NCI-H128 (cell line): Measurements from ENCODE around the gene ZNF837.
"Not testable (repeated sequence)": the region's sequence is repeated elsewhere in the genome, so short reads cannot be mapped to it uniquely, and the experiment has no call there.

Experiments
- DNase-seq: peaks from one replicate; lab custom pipeline; 2025; ENCODE audit not compliant: unreplicated experiment; lab: John Stamatoyannopoulos, UW

The ZNF837 gene

DNA sequence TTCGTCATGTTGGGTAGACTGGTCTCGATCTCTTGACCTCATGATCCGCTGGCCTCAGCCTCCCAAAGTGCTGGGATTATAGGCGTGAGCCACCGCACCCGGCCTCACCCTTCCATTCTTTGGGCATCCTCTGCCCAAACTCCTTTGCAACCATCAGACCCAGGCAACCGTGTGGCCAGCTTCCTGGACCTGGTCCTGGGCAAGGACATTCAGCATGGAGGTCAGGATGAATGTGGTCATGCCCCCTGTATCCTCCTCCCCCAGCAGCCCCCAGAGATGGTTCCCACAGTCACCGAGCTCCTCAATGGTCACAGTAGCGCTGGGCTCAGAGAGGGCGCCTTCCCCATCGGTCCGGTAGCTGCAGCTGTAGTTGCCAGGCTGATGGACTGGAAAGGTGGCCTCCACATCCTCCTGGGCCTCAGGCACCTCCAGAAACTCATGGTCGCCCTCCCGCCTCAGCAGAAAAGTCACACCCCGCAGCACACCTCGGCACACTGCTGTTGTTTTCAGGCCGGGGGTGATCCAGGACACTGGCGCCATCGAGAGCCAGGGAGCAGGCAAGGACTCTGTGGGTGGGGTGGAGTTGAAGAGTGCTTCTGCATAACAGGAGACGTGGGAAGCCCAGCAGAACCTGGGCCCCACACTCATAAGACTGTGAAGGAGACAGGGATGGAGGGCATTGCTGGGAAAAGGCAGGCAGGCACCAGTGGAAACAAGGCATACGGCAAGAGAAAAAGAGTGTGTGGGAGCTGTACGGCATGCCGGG lies 28.7 kb downstream of the ZNF837 start:
- DNase-seq, result no peak

DNA sequence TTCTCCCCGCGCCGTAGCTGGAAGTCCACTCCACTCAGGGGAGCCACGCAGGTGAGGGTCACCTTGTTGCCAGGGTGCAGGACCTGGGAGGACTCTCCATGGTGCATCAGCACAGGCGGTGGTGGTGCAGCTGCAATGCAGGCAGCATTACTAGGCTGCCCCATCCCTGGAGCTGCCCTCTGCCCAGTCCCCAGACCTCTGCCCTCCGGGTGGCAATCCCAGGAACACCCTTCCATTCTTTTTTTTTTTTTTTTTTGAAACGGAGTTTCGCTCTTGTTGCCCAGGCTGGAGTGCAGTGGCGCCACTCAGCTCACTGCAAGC lies 29.3 kb downstream of the ZNF837 start:
- DNase-seq, result no peak

DNA sequence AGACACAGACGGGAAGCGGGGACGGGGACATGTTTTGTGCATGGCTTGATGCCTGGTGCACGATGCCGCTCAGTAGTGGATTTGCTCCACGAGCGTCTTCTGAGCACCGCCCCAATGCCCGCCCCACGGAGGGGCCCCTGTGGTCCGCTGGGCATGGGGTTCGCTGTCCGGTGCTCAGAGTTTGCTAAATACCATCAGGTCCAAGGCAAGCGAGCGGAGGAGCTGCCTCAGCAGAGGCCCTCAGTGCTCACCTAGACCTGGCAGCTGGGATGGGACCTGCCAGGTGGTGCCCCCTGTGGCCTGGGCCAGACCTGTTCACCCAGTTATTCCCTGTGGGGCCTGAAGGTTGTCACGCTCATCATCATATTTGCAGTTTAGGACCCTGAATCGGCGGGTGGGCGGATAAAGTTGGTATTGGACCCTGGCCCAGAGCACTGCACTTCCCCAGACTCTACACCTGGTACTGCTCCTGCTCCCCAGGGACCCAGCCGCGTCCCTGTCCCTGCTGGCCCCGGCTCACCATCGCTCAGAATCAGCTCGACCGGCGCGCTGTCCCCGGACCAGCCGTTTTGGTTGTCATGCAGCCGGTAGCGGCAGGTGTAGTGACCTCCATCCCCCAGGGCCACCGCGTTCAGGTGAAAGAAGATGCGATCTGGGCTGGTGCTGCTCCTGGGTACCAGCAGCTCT lies 29.8 kb downstream of the ZNF837 start:
- DNase-seq, result no peak

DNA sequence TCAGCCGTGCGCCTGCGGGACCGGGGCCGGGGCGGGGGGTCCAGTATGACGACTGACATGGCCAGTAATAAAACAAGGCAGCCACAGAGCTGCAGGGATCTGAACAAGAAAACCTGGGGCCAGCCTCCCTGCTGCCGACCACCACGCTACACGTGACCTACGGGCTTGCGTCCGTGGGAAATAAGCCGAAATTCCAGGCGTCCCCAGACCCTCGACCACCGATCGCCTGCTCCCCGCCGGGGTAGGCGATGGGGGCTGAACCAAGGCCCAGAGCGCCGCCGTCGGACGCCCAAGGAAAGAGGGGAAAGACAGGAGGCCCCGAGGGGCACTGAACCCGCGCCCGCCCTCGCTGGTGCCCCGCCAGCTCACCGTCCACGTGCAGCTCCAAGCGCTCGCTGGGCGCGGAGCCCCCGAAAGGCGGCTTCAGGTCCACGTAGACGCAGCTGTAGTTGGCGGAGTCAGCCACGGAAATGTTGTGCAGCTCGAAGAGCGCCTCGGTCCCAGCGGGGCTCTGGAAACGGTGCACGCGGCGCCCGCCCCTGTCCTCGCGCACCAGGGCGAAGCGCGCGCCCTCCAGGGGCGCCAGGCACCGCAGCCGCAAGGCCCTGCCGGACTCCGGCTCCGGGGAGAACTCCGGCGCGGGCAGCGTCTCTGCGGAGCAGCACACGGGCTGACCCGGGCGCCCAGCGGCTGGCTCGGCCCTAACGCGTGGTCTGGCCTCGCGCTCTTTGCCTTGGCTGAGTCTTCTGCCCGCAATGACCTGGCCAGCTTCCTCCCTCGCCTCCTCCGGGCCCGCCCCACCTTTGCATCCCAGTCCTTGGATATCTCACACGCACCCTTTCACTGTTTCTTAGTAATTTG lies 30.6 kb downstream of the ZNF837 start:
- no peak for DNase-seq

DNA sequence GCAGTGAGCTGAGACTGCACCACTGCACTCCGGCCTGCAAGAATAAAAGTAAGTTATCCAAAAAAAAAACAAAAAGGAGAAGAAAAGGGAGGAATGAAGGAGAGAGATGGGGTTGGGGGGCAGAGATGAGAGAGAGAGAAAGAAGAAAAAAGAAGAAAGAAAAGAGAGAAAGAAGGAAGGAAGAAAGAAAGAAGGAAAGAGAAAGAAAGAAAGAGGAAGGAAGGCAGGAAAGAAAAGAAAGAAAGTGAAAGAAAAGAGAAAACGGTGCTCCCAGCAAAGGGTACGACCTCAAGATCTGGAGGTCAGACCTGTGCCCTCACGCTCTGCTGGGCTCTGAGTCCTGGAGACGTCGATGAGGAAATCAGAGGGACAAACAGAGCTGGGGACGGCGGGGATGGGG lies 31.2 kb downstream of the ZNF837 start:
- no peak for DNase-seq

DNA sequence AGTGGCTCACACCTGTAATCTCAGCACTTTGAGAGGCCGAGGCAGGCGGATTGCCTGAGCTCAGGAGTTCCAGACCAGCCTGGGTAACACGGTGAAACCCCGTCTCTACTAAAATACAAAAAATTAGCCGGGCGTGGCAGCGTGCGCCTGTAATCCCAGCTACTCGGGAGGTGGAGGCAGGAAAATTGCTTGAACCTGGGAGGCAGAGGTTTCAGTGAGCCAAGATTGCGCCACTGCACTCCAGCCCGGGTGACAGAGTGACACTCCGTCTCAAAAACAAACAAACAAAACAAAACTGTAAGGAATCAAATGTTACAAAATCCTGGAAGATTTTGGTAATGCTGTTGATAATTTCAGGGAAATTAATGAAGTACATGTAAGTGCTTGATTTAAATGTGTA lies 32.8 kb downstream of the ZNF837 start:
- not testable (repeated sequence) for DNase-seq

DNA sequence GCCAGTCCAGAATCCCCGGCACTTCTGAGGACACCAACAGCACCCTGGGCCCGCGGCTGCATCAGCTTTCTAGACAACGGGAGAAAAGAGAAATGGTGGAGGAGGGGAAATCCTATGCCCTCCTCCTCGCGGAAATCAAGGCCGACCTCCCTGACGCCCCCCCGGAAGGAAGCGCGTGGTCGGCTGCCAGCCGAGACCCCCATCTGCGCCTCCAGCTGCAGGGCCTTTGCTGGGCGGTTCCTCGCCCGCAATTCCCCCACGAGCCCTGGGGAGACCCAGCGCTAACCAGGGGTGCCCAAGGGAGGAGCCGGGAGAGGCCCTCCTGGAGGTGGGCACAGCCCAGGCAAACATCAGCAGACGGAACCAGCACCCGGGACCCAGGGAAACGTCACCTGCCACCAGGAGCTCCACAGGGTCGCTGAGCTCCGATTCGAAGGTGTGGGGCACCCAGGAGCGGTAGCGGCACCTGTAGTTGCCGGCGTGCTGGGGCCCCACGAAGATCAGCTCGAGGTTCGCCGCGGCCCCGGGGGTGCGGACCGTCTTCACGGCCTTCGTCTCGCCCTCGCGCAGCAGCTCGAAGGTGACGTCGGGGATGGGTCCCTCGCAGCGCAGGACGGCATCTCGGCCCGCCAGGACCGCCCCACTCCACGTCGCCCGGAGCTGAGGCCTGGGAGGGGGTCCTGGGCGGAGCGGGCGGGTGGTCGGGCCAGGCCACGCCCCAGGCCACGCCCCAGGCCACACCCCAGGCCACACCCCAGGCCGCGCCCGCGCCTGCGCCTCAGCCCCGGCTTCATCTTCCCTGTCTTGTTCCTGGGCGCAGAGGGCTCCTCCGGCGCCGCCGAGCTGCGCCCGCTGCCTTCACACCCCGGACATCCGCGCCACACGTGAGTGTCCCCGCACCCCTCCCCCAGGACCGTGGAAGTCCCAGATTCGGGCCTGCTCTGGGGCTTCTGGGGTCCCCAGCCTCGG lies 33.6 kb downstream of the ZNF837 start:
- DNase-seq, result peak; percentile 61

DNA sequence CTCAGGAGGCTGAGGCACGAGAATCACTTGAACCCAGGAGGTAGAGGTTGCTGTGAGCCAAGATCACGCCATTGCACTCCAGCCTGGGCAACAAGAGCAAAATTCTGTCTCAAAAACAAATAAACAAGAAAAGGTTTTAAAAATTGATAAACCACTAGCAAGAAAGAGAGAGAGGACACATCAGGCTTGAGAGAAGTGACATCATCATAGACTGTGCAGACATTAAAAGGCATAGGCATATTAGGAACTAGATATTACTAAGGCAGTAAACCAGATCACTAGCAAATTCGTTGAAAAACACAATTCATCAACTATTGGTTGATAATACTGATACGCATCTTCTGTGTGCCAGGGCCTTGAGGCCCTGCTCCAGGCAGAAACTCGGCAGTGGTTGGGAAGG lies 35.3 kb downstream of the ZNF837 start:
- no peak for DNase-seq

DNA sequence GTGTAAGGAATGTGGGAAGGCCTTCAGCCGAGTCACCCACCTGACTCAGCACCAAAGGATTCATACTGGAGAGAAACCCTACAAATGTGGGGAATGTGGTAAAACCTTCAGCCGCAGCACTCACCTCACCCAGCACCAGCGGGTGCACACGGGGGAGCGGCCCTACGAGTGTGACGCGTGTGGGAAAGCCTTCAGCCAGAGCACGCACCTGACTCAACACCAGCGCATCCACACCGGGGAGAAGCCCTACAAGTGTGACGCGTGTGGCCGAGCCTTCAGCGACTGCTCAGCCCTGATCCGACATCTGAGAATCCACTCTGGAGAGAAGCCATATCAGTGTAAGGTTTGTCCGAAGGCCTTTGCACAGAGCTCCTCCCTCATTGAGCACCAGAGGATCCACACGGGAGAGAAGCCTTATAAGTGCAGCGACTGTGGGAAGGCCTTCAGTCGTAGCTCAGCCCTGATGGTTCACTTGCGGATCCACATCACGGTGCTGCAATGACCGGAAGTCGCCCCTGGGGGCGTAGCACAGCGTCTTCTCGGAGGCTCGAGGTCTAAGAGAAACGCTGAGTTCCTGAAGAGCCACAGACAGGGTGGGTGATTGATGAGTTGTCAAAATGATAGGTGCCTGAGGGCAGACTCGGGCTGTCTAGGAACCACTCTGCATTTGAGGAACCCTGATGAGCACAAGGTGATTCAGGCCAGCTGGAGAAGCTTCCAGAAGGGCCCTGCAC lies 41.8 kb downstream of the ZNF837 start:
- DNase-seq, result no peak

DNA sequence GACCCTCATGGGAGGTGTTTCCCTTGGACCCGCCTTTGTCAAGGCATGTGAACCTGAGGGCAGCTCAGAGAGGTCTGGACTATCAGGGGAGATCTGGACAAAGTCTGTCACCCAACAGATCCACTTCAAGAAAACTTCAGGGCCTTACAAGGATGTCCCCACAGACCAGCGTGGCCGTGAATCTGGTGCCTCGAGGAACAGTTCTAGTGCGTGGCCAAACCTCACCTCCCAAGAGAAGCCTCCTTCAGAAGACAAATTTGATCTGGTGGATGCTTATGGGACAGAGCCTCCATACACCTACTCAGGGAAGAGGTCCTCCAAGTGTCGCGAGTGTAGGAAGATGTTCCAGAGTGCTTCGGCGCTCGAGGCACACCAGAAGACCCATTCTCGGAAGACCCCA lies 42.5 kb downstream of the ZNF837 start:
- no peak for DNase-seq

DNA sequence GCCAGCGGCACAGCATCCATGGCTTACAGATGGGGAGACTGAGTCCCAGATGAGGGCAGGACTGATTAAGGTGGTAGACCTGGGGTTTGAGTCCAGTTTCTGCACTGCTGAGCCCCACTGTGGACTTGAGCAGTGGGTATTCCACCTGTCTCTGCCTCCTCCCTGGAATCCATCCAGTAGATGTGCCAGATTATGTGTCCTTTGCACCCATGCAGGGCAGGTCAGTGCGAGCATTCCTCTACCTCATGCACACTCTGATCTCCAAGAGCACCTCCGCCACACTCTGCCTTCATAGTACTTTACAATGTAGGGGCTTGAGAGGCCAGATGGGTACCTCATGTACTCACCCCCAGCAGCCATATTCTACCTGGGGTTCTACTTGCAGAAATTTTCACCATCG lies 44.0 kb downstream of the ZNF837 start:
- no peak for DNase-seq

DNA sequence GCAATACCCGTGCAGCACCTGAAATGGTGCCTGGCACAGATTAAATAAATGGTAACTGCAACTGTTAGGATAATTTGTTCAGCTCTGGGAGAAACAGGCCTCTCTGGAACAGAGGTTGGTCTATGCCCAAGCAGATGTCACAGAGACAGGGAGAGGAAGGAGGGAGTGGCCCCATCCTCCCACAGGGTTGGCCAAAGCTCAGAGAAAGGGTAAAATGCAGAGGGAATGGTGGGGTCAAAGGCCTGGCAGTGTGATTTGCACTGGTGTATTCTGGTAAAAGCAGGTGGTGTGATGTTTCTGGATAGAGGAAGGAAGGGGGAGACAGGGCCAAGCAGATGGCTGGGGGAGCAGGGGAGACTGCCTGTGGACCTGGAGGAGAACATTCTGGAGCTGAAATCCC lies 44.6 kb downstream of the ZNF837 start:
- DNase-seq, result no peak

DNA sequence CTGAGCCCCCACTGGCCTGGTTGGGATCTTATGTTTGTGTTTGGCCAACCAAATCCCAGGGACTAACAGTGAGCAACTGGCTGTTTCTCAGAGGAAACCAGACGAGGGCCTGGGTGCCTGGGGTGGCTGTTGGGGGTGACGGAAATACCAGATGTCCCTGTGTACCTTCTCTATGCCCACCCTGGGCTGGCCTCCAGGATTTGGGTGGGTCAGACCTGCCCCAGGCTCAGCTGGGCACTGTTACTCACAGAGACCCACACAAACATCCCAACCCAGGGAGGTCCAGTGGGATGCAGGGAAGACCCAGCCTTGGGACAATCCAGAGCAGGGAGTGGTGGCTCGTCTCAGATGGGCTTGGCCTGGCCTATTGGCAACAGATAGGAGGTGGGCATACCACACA lies 45.2 kb downstream of the ZNF837 start:
- DNase-seq, result no peak

DNA sequence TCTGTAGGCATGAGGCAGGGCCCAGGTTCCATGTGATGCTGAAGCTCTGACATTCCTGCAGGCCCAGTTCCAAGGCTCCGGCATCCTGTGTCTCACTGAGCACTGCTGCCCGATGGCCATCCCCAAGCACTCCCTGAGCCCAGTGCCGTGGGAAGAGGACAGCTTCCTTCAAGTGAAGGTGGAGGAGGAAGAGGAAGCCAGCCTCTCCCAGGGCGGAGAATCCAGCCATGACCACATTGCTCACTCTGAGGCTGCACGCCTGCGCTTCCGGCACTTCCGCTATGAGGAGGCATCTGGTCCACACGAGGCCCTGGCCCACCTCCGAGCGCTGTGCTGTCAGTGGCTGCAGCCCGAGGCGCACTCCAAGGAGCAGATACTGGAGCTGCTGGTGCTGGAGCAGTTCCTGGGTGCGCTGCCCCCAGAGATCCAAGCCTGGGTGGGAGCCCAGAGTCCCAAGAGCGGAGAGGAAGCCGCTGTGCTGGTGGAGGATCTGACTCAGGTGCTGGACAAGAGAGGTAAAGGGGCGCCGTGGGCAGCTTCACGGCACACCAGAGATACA lies 46.1 kb downstream of the ZNF837 start:
- no peak for DNase-seq

DNA sequence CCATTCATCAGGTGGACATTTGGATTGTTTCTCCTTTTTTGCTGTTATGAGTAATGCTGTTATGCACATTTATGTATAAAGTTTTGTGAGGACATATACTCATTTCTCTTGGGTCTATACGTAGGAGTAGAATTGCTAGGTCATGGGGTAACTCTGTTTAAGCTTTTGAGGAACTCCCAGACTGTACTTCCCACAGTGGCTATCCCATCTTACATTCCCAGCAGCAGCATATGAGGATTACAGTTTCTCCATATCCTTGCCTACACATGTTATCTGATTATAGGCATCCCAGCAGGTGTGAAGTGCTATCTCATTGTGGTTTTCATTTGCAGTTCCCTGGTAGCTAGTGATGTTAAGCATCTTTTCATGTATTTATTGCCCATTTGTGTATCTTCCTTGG lies 48.1 kb downstream of the ZNF837 start:
- no peak for DNase-seq

DNA sequence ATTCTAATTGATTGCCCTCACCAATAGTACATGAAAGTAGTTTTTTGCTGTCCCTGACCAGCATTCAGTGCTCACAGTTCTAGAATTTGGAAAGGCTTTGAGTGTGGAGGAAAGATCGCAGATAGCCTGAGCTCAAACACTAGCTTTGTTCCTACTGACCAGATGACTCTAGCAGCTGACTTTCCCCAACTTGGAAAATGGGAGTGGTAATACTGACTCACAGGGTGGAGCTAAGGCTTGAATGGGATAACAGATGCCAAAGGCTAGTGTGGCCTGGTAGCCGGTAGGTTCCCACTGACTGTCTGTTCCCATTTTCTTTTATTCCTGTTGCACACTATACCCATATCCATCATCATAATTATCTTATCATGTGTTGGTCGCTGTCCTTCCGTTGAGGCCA lies 50.4 kb downstream of the ZNF837 start:
- DNase-seq, result no peak

DNA sequence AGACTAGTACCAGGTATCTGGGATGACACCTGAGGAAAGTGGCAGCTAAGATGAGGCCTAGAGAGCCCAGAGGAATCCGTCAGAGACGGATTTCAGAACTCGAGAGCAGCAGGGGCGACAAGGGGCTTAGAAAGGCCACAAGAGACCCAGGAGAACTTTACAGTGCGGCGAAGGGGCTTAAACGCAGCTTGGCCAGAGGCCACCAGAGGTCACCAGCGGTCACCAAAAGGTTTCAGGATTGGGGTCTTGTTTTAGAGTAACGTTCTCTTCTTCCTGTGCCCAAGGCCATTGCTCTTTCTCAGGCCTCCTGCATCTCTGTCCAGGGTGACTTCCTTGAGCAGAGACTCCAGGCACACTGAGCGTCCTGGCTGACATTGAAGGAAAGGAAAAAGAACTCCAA lies 51.8 kb downstream of the ZNF837 start:
- peak; percentile 7 for DNase-seq

DNA sequence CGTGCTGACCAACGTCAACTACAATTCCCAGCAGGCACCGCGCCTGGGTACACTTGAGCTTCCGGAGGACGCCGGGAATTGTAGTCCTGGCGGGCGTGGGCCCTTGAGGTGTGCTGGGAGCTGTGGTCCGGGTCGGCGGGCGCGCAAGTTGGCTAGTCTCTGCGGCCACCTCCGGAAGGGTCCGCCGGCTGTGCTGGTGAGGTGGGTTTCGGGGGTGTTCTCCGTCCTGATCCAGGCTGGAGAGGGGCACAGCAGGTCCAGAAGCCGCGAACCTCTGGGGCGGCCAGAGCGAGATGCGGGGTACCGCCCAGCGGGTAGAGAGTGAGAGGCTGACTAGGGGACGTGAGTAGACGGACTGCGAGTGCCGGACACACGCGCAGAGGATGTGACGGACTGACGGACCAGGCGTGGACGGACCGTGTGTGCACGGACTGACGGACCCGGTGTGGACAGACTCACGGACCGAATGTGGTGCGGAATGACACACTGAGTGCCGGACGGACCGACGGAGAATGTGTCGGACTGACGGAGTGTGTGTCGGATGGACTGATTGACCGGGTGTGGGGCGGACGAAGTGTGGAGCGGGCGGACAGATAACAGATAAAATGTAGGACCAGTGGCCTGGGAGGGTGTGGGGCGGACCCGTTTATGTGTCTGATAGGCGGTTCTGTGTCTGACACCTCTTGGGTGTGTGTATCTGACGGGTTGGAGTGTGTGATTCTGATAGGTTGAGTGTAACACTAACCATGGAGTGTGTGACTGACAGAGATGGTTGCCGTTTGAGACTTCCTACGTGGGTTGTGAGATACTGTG lies 53.7 kb downstream of the ZNF837 start, which contains the start of gene ZSCAN22:
TSS of gene ZSCAN22 (plus strand) at position 81 of the 813 bp plus-strand sequence. CDS start 7,809 bp downstream, outside the sequence.
- DNase-seq, result peak; percentile 95

DNA sequence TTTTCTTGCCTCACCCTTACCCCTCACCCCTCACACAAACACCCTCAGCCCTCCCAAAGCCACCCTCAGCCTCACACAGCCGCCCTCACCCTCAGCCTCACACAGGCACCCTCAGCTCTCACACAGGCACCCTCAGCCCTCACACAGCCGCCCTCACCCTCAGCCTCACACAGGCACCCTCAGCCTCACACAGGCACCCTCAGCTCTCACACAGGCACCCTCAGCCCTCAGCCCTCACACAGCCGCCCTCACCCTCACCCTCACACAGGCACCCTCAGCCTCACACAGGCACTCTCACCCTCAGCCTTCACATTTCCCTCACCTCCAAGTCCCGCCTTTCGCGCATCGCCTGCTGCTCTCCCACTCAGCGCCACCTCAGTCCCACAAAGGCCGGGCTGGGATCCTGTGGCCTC lies 54.3 kb downstream of the ZNF837 start:
- DNase-seq, result no peak
